Stomach smooth muscle (tissue), 2 donors: ENCODE results near the gene SUGP2.
"Not testable (repeated sequence)": the region's sequence is repeated elsewhere in the genome, so short reads cannot be mapped to it uniquely, and the experiment has no call there.

Experiments used
- H3K27ac ChIP-seq: one replicate; pipeline ENCODE4 v1.7.0; 2013; ENCODE audit warnings: mild to moderate bottlenecking, low read length, inconsistent platforms
- H3K27me3 ChIP-seq, 2 donors: one replicate each; pipeline ENCODE4 v1.7.0; 2013; ENCODE audit warnings: low read length in 2 of 2; ENCODE audit not compliant: insufficient read depth in 2 of 2, control insufficient read depth in 1 of 2
- H3K36me3 ChIP-seq, 2 donors: one replicate each; pipeline ENCODE4 v1.7.0; 2013; ENCODE audit warnings: low read length in 2 of 2; ENCODE audit not compliant: control insufficient read depth in 2 of 2, insufficient read depth in 2 of 2
- H3K4me1 ChIP-seq: one replicate; pipeline ENCODE4 v1.7.0; 2013; ENCODE audit warnings: low read length; ENCODE audit not compliant: control insufficient read depth, insufficient read depth
- H3K4me3 ChIP-seq, 2 donors: one replicate each; pipeline ENCODE4 v1.7.0; 2013; ENCODE audit warnings: low read length in 2 of 2
- H3K9ac ChIP-seq, 2 donors: one replicate each; pipeline ENCODE4 v1.7.0; 2013; ENCODE audit warnings: low read length in 2 of 2, mild to moderate bottlenecking in 1 of 2
- H3K9me3 ChIP-seq, 2 donors: one replicate each; pipeline ENCODE4 v1.7.0; 2013; ENCODE audit warnings: low read length in 2 of 2; ENCODE audit not compliant: control insufficient read depth in 2 of 2
- donor health status: healthy.
- donor health status: Pancreatic carcinoma.

The SUGP2 gene

DNA sequence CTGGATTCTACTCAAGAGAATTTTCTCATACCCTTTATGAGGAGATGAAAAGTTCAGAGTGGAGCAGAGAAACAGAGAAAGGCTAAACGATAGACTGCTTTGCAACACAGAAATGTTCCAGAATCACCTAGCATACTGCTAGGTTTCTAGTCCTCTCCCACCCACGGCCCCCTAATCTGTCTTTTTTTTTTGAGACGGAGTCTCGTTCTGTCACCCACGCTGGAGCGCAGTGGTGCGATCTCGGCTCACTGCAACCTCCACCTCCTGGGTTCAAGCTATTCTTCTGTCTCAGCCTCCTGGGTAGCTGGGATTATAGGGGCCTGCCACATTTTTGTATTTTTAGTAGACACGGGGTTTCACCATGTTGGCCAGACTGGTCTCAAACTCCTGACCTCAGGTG is 4.8 kb downstream of the SUGP2 start:
- Histone ChIP-seq H3K4me1 (peaks cover 15% of the 10 kb centered on the region), H3K27me3 (no peaks in the 10 kb centered on the region), H3K36me3 (peaks cover 39 to 48% of the 10 kb centered on the region in 2 donors), H3K4me3 (no peak overlapping the region), H3K27ac (no peak overlapping the region), H3K9ac (no peak overlapping the region), H3K9me3 (no peaks in the 10 kb centered on the region)

DNA sequence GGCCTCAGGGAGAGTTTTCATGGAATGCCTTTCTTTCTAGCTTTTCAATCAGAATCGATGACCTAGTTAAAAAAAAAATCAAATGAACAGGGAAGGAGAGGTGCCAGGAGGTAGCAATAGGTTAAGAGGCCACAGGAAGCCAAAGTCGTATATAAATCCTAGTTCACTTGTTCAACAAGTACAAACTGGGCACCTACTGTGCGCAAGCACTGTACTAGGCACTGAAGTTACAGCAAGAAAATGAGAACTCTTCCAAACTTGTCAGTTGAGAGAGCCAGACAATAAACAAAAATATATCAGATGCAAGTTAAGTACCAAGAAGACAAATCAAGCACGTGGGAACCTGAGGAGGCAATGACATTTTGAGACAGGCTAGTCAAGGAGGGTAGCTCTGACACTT is 6.1 kb downstream of the SUGP2 start:
- H3K36me3 ChIP-seq: peaks cover 52 to 61% of the 10 kb centered on the region in 2 donors
- H3K27ac ChIP-seq: no peak overlapping the region
- H3K27me3 ChIP-seq: no peaks in the 10 kb centered on the region
- no peaks in the 10 kb centered on the region for H3K9me3 ChIP-seq
- peaks cover 12% of the 10 kb centered on the region for H3K4me1 ChIP-seq
- H3K4me3 ChIP-seq: no peak overlapping the region
- H3K9ac ChIP-seq: no peak overlapping the region

DNA sequence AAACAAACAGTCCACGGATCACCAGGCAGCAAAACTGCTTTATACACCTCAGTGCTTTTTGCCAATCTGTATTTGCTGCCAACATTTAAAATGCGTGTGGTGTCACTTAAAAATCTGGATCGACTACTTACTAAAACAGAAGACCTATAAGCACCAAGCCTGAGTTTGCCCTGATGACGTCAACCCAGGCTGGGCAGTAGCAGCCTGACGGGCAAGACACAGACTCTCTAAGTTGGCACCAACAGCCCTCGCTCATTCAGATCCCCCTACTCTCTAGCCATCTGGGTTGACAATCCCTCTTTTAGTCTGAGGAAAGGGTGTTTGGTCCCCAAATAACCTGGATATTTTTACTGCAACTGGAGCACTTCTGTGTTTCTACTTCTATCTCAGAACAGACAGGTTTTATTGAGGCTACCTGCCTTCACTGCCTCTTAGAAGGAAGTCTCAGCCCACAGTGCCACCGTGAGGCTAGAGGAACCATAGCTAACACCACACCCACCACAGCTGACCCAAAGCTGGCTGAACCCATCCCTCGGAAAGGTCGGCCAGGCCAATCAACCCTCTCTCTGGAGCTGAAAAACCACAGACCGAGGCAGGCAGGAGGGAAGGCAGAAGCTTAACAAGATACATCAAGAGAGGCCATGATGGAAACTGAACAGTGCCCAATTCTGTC is 6.9 kb downstream of the SUGP2 start:
- peaks cover 52 to 61% of the 10 kb centered on the region in 2 donors for H3K36me3 ChIP-seq
- peaks cover 7% of the 10 kb centered on the region for H3K4me1 ChIP-seq
- H3K9ac ChIP-seq: peak overlapping the region in 1 of 2 donors; percentile 36
- no peaks in the 10 kb centered on the region for H3K27me3 ChIP-seq
- H3K27ac ChIP-seq: no peak overlapping the region
- no peak overlapping the region for H3K4me3 ChIP-seq
- no peaks in the 10 kb centered on the region for H3K9me3 ChIP-seq

DNA sequence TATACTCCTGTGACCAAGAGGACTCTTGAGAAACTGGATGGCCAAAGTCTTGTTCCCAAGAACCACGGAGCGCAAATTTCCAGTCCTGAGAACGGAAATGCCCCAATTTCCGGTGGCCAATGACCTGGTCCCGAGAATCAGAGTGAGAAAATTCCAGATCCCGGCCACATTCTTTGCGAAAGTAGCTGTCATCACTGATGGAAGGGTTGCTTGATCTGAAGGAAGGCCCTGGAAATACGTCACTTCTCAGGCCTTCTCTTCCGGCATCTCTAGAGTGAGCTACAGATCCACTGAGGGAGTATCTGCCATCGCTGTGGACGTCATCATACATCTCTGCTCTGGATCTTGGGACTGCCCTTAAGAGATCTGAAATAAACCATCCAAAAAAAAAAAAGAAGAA is 7.5 kb downstream of the SUGP2 start:
- peaks cover 7% of the 10 kb centered on the region for H3K4me1 ChIP-seq
- H3K27ac ChIP-seq: no peak overlapping the region
- H3K36me3 ChIP-seq: peaks cover 52 to 61% of the 10 kb centered on the region in 2 donors
- no peaks in the 10 kb centered on the region for H3K9me3 ChIP-seq
- no peak overlapping the region for H3K9ac ChIP-seq
- H3K4me3 ChIP-seq: no peak overlapping the region
- H3K27me3 ChIP-seq: no peaks in the 10 kb centered on the region

DNA sequence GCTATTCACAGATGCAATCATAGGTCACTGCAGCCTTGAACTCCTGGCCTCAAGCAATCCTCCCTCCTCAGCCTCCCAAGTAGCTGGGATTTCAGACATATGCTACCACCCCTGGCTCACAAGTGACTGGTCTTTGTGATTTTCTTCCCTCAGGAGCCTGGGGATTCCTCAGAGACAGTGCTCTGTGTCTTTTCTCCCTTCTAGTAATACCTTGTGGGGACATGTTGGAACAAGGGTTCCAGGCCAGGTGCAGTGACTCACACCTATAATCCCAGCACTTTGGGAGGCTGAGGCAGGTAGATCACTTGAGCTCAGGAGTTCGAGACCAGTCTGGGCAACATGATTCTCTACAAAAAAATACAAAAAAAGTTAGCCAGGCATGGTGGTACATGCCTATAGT is 9.9 kb downstream of the SUGP2 start:
- H3K4me3 ChIP-seq, H3K27me3 ChIP-seq: not testable (repeated sequence)

DNA sequence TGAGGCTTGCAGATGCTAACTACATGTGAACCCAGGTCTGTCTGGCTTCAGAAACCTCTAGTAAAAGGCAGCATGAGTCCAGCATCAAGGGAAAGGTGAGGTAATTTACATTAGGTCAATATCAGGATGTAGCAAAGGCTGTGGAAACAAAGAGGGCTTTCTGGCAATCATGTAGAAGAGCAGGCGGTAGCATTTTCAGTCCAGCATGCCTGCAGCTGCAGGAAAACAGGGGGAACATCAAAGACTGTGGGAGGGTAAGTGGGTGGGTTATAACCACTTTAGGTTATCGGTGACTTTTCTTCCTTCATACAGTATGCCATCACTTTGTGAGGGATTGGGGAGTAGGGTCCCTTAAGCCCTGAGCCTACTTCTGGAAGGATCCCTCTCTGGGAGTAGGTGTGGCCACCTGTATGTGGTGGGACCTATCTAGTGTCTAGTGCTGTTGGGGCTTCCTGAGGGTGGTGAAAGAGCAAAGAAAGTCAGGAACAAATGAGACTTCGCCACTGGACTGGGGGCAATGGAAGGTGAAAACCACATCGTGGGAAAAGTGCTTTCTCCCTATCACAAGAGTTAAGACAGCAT is 10.8 kb downstream of the SUGP2 start:
- no peak overlapping the region for H3K9ac ChIP-seq
- no peaks in the 10 kb centered on the region for H3K9me3 ChIP-seq
- peaks cover 7% of the 10 kb centered on the region for H3K4me1 ChIP-seq
- H3K27me3 ChIP-seq: no peaks in the 10 kb centered on the region
- H3K36me3 ChIP-seq: peaks cover 56 to 57% of the 10 kb centered on the region in 2 donors
- no peak overlapping the region for H3K27ac ChIP-seq
- no peak overlapping the region for H3K4me3 ChIP-seq

More for the DNA sequence above, 9.9 kb downstream of the SUGP2 start:
- not testable (repeated sequence) for H3K9me3 ChIP-seq, H3K9ac ChIP-seq, H3K27ac ChIP-seq, H3K4me1 ChIP-seq
- peaks cover 55 to 60% of the 10 kb centered on the region in 2 donors for H3K36me3 ChIP-seq

DNA sequence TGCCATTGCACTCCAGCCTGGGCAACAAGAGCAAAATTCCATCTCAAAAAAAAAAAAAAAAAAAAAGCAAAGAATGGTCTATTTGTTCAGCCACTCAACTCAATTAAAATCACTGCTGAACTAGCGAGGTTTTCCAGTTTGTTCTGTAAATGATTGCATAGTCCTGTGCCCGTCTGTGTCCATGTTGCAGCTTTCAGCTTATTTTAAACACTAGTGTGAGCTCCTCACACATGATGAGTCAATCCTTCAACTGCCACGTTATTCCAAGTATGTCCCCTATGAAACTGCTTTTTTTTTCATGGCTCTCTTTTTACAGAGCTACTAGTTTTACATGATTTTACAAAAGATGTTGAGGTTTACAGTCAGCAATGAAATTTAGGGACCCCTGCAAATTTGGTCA is 12.2 kb downstream of the SUGP2 start:
- no peak overlapping the region for H3K27ac ChIP-seq
- no peaks in the 10 kb centered on the region for H3K9me3 ChIP-seq
- H3K27me3 ChIP-seq: no peaks in the 10 kb centered on the region
- peaks cover 3% of the 10 kb centered on the region for H3K4me1 ChIP-seq
- H3K36me3 ChIP-seq: peaks cover 53 to 56% of the 10 kb centered on the region in 2 donors
- no peak overlapping the region for H3K9ac ChIP-seq
- no peak overlapping the region for H3K4me3 ChIP-seq

DNA sequence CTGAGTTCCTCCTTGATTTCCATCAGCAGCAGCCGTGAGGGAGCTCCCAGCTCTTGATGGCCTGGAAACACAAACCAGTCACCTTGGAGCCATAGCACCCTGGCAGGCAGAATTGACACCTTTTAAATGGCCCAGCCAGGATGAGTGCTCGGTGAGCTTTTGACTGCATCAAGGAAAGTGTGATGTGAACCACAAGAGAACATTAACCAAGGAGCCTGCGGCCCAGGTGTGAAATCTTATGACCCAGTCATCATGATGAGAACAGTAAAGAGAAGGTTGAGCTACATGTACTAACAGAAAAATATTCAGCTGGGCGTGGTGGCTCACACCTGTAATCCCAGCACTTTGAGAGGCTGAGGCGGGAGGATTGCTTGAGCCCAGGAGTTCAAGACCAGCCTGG is 22.8 kb downstream of the SUGP2 start:
- Histone ChIP-seq H3K36me3 (peaks cover 33 to 50% of the 10 kb centered on the region in 2 donors), H3K9ac (no peak overlapping the region), H3K4me1 (no peaks in the 10 kb centered on the region), H3K9me3 (no peaks in the 10 kb centered on the region), H3K4me3 (no peak overlapping the region), H3K27ac (no peak overlapping the region), H3K27me3 (no peaks in the 10 kb centered on the region)

DNA sequence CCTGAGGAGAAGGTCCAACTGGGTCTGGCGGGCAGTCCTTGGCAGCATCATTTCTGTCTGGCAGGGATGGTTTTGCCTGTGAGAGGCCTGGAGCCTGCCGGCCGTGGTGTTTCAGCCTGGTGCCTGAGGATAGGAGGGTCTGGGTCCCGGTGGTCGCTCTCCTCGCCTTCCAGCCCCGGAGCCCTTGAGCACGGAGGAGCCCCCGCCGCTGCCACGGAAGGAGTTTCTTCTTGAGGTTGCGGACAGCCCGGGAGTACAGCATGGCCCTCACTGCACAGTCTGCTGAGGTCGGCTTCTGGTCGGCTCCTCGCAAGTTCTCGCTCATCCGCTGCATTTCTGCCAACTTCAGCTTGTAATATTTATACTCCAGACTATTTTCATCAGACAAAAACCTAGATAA is 23.4 kb downstream of the SUGP2 start:
- peaks cover 31 to 54% of the 10 kb centered on the region in 2 donors for H3K36me3 ChIP-seq
- H3K27me3 ChIP-seq: no peaks in the 10 kb centered on the region
- H3K9me3 ChIP-seq: no peaks in the 10 kb centered on the region
- H3K4me1 ChIP-seq: no peaks in the 10 kb centered on the region
- H3K27ac ChIP-seq: no peak overlapping the region
- no peak overlapping the region for H3K4me3 ChIP-seq
- no peak overlapping the region for H3K9ac ChIP-seq

DNA sequence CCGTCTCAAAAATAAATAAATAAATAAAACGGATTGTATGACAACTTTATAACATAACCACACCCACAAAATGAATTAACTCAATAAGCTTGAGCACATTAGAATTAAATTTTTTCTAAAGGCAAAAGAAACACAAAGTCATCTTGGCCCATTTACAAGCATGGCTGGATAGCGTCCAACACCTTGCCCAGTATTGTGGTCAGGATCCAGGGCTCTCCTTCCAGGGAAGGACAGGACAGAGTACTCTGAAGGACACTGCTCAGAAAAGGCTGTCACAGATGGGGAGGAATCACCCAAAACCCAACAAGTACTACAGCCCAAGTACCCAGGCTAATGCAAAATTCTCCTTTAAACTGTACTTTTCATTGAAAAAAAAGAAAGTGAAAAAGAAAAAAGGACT is 27.1 kb downstream of the SUGP2 start:
- Histone ChIP-seq H3K27ac (no peak overlapping the region), H3K27me3 (no peaks in the 10 kb centered on the region), H3K9ac (no peak overlapping the region), H3K4me1 (no peaks in the 10 kb centered on the region), H3K36me3 (peaks cover 38 to 64% of the 10 kb centered on the region in 2 donors), H3K9me3 (no peaks in the 10 kb centered on the region), H3K4me3 (no peak overlapping the region)

DNA sequence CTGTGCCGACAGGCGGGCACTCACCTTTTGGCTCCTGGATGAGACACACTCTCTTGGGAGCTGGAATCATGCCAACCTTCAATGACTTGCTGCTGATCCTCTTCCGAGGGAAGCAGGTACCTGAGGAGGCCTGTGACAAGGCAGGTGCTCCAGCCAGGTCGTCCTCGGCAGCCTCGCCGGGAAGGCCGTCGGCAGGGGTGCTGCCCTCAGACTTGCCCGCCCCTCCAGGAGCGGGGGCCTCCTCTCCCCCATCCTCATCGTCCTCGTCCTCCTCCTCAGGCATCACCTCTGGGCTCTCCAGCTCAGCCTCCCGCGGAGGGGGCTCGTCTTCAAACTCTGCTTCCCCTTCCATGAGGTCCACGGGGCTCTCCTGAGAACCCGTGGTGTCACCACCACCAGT is 29.2 kb downstream of the SUGP2 start:
- Histone ChIP-seq H3K4me1 (peaks cover under 1% of the 10 kb centered on the region), H3K4me3 (no peak overlapping the region), H3K36me3 (peaks cover 36 to 49% of the 10 kb centered on the region in 2 donors), H3K9ac (no peak overlapping the region), H3K27me3 (no peaks in the 10 kb centered on the region), H3K27ac (no peak overlapping the region), H3K9me3 (no peaks in the 10 kb centered on the region)
